C4-2B (cell line): ENCODE results near the gene ING5.

ENCODE experiments used
- CTCF ChIP-seq: fragments of 450-650 bp; conservative IDR thresholded peaks from 2 replicates; pipeline ENCODE4 v1.5.1; 2017; ENCODE audit warnings: mild to moderate bottlenecking
- ZFX ChIP-seq: fragments of 450-650 bp; IDR thresholded peaks from 2 replicates; pipeline ENCODE4 v1.6.1; 2017

- no peak for TF ChIP-seq CTCF
- no peak for TF ChIP-seq ZFX
These were observed 49.9 kb downstream of the ING5 start for GRCh38 chr2:241751776-241752175.
